K562 (cell line): ENCODE measurements around the gene CHCHD5. TPM values are rescaled to one million over a fixed set of nuclear protein-coding genes. Genes with fewer than 3 reads are reported as not detected.

Experiments
- BHLHE40 ChIP-seq: IDR thresholded peaks from 2 replicates; pipeline ENCODE4 v1.6.1; 2011; ENCODE audit warnings: low read length, improper control_type of control experiment
- C11orf30 ChIP-seq: fragments of 450-650 bp; IDR thresholded peaks from 2 replicates; pipeline ENCODE4 v1.6.1; 2016; ENCODE audit warnings: low read depth, mild to moderate bottlenecking
- CBFA2T2 ChIP-seq: fragments of 450-650 bp; conservative IDR thresholded peaks from 2 replicates; pipeline ENCODE4 v1.6.1; 2017; ENCODE audit warnings: mild to moderate bottlenecking
- CCAR2 ChIP-seq: fragments of 200-400 bp; formaldehyde crosslinking; IDR thresholded peaks from 2 replicates; pipeline ENCODE4 v1.6.1; 2017; ENCODE audit warnings: mild to moderate bottlenecking, low read depth, low read length
- CHD1 ChIP-seq: fragments of 200-600 bp; sonication (generic); IDR thresholded peaks from one replicate; pipeline ENCODE4 v1.6.1; 2012; ENCODE audit warnings: mild to moderate bottlenecking, moderate library complexity, low read length, inconsistent platforms
- E2F5 ChIP-seq: sonication (generic); formaldehyde crosslinking; IDR thresholded peaks from 2 replicates; pipeline ENCODE4 v1.8.0; 2022; ENCODE audit warnings: mild to moderate bottlenecking, missing genetic modification reagents
- FUS ChIP-seq: fragments of 200-400 bp; formaldehyde crosslinking; optimal IDR thresholded peaks from 2 replicates; pipeline ENCODE3; 2017; ENCODE audit warnings: low read depth, low read length
- GTF2E2 ChIP-seq: fragments of 200-800 bp; sonication (Bioruptor generic); IDR thresholded peaks from 2 replicates; pipeline ENCODE4 v1.6.1; 2016; ENCODE audit warnings: missing genetic modification characterization, missing compliant biosample characterization
- GTF2F1 ChIP-seq: IDR thresholded peaks from 2 replicates; pipeline ENCODE4 v1.6.1; 2011; ENCODE audit warnings: low read depth, low read length, improper control_type of control experiment
- HDAC6 ChIP-seq: IDR thresholded peaks from 2 replicates; pipeline ENCODE4 v1.6.1; 2012; ENCODE audit warnings: low read depth, mild to moderate bottlenecking, control low read depth, inconsistent platforms, low read length, moderate library complexity
- HNRNPUL1 ChIP-seq: fragments of 200-400 bp; formaldehyde crosslinking; IDR thresholded peaks from 2 replicates; pipeline ENCODE4 v1.6.1; 2017; ENCODE audit warnings: low read length
- KDM2B ChIP-seq: fragments of 250-450 bp; sonication (Bioruptor Pico); IDR thresholded peaks from 2 replicates; pipeline ENCODE4 v1.8.0; 2021; ENCODE audit warnings: mild to moderate bottlenecking, moderate library complexity
- KLF10 ChIP-seq: fragments of 250-450 bp; sonication (Bioruptor Pico); IDR thresholded peaks from 2 replicates; pipeline ENCODE4 v1.6.1; 2021; ENCODE audit warnings: matching md5 sums
- MBD2 ChIP-seq: sonication (generic); IDR thresholded peaks from 2 replicates; pipeline ENCODE4 v1.6.1; 2016; ENCODE audit warnings: low read depth, borderline replicate concordance
- MIER1 ChIP-seq: fragments of 450-650 bp; IDR thresholded peaks from 2 replicates; pipeline ENCODE4 v1.6.1; 2016; ENCODE audit warnings: antibody characterized with exemption, mild to moderate bottlenecking, low read depth
- MTA1 ChIP-seq: fragments of 450-650 bp; IDR thresholded peaks from 2 replicates; pipeline ENCODE4 v1.6.1; 2017; ENCODE audit warnings: borderline replicate concordance
- MYNN ChIP-seq, 2 experiments: sonication (generic); formaldehyde crosslinking in 1 of 2; IDR thresholded peaks; 2 replicates each; pipeline versions ENCODE4 v1.5.0 to v1.6.1; 2016 to 2020; ENCODE audit warnings: antibody characterized with exemption in 1 of 2, missing genetic modification reagents in 1 of 2
- NEUROD1 ChIP-seq: fragments of 150-350 bp; IDR thresholded peaks from 2 replicates; pipeline ENCODE4 v1.6.1; 2014; ENCODE audit warnings: borderline replicate concordance, low read length, low read depth; ENCODE audit not compliant: partially characterized antibody
- NFIC ChIP-seq: fragments of 450-650 bp; IDR thresholded peaks from 2 replicates; pipeline ENCODE4 v1.6.1; 2017; ENCODE audit warnings: mild to moderate bottlenecking, inconsistent platforms
- POU5F1 ChIP-seq: fragments of 150-350 bp; IDR thresholded peaks from 2 replicates; pipeline ENCODE4 v1.6.1; 2014; ENCODE audit warnings: borderline replicate concordance, low read length, low read depth, mild to moderate bottlenecking; ENCODE audit not compliant: partially characterized antibody
- PYGO2 ChIP-seq: fragments of 450-650 bp; IDR thresholded peaks from 2 replicates; pipeline ENCODE4 v1.6.1; 2016; ENCODE audit warnings: mild to moderate bottlenecking, missing genetic modification characterization, moderate library complexity, missing compliant biosample characterization
- SLC30A9 ChIP-seq: fragments of 250-450 bp; sonication (Bioruptor Pico); IDR thresholded peaks from 2 replicates; pipeline ENCODE4 v1.8.0; 2022; ENCODE audit warnings: mild to moderate bottlenecking, moderate library complexity
- U2AF2 ChIP-seq: fragments of 200-400 bp; formaldehyde crosslinking; optimal IDR thresholded peaks from 2 replicates; pipeline ENCODE3; 2017; ENCODE audit warnings: low read depth, mild to moderate bottlenecking, low read length
- ZFP30 ChIP-seq: fragments of 250-450 bp; sonication (Bioruptor Pico); IDR thresholded peaks from 2 replicates; pipeline ENCODE4 v1.8.0; 2022; ENCODE audit warnings: moderate library complexity, mild to moderate bottlenecking, inconsistent platforms, borderline replicate concordance
- ZNF140 ChIP-seq: fragments of 250-450 bp; sonication (Bioruptor Pico); IDR thresholded peaks from 2 replicates; pipeline ENCODE4 v1.8.0; 2021; ENCODE audit warnings: moderate library complexity, mild to moderate bottlenecking, inconsistent platforms
- ZNF263 ChIP-seq: sonication (generic); formaldehyde crosslinking; IDR thresholded peaks from 2 replicates; pipeline ENCODE4 v1.8.0; 2022; ENCODE audit warnings: mild to moderate bottlenecking, missing genetic modification reagents, borderline replicate concordance
- ZNF507 ChIP-seq: conservative IDR thresholded peaks from 2 replicates; pipeline ENCODE4 v1.6.1; 2017; ENCODE audit warnings: missing genetic modification characterization, missing compliant biosample characterization
- ZNF655 ChIP-seq: fragments of 250-450 bp; sonication (Bioruptor Pico); IDR thresholded peaks from 2 replicates; pipeline ENCODE4 v1.5.0; 2021
- polyA plus RNA-seq, 8 experiments: library from polyadenylated mRNA; depleted of rRNA in 4 of 8; stranded (reverse) in 5 of 8; unstranded in 3 of 8; fragments of >200 nt; fragmentation: Nextera tagmentation in 2 of 8; fragmentation: Illumina TruSeq in 1 of 8; extraction: Ambion mirVana in 2 of 8; extraction: Trizol in 1 of 8; gene quantifications; 2 replicates each; pipeline versions ENCODE4 v1.2.1 to v1.2.3, GENCODE V29; 2011 to 2014; ENCODE audit warnings: inconsistent platforms in 1 of 8, missing spikeins in 1 of 8
- total RNA-seq, 7 experiments: library from RNA; depleted of rRNA in 6 of 7; stranded (reverse); fragments of >200 nt in 6 of 7; fragmentation: Illumina TruSeq in 2 of 7; extraction: Trizol in 2 of 7; gene quantifications; 2 replicates each; pipeline versions ENCODE4 v1.2.1 to v1.2.3, GENCODE V29; 2011 to 2021; ENCODE audit warnings: low replicate concordance in 1 of 7

CHCHD5 gene
- total and polyA plus RNA-seq, 9 of the 15 experiments (the other 6 are each of a cell fraction or from before 2014, with no cell fraction given): 7.4 to 79.3 (median 33.4) TPM

- TF ChIP-seq MYNN (IDR thresholded peaks at IDR 0.05): no peak
- no peak for TF ChIP-seq MYNN (CRISPR knock-in tag; IDR thresholded peaks at IDR 0.05)
- 0 out of 2 replicates have a peak, but pooled peaks have one; percentile 50 for TF ChIP-seq ZNF263 (CRISPR knock-in tag)
- no peak for TF ChIP-seq CCAR2
- TF ChIP-seq ZNF655 (CRISPR knock-in tag): no peak
- TF ChIP-seq HNRNPUL1: no peak
- TF ChIP-seq KLF10 (CRISPR knock-in tag): no peak
- no peak for TF ChIP-seq CBFA2T2
- no peak for TF ChIP-seq FUS
- no peak for TF ChIP-seq MIER1
- peak; percentile 96 for TF ChIP-seq GTF2E2 (tag)
- no peak for TF ChIP-seq U2AF2
- TF ChIP-seq NEUROD1: no peak
- no peak for TF ChIP-seq ZNF507 (tag)
- TF ChIP-seq SLC30A9 (CRISPR knock-in tag): no peak
- peak; percentile 79 for TF ChIP-seq MTA1
- TF ChIP-seq BHLHE40: no peak; the same call in none of the 2 replicates
- TF ChIP-seq KDM2B (CRISPR knock-in tag): no peak
- no peak for TF ChIP-seq NFIC
- 0 out of 2 replicates have a peak, but pooled peaks have one; percentile 14 for TF ChIP-seq GTF2F1
- peak; percentile 78 for TF ChIP-seq C11orf30
- TF ChIP-seq CHD1: no peak
- no peak for TF ChIP-seq HDAC6
- no peak for TF ChIP-seq PYGO2
- TF ChIP-seq ZFP30 (CRISPR knock-in tag): no peak
- TF ChIP-seq E2F5: no peak
- no peak for TF ChIP-seq ZNF140 (CRISPR knock-in tag)
- peak; percentile 81; the same call in 1 of the 2 replicates for TF ChIP-seq MBD2
- peak; percentile 3 for TF ChIP-seq POU5F1
Observed at GRCh38 chr2:112584134-112584890, at the start of gene CHCHD5 (continued).
